COLO829 (cell line): ENCODE data around the gene DGCR8.

Experiments
- DNase-seq: peaks from one replicate; pipeline ENCODE4 v3.0.0; 2012; ENCODE audit warnings: low spot score

The DGCR8 gene

DNA sequence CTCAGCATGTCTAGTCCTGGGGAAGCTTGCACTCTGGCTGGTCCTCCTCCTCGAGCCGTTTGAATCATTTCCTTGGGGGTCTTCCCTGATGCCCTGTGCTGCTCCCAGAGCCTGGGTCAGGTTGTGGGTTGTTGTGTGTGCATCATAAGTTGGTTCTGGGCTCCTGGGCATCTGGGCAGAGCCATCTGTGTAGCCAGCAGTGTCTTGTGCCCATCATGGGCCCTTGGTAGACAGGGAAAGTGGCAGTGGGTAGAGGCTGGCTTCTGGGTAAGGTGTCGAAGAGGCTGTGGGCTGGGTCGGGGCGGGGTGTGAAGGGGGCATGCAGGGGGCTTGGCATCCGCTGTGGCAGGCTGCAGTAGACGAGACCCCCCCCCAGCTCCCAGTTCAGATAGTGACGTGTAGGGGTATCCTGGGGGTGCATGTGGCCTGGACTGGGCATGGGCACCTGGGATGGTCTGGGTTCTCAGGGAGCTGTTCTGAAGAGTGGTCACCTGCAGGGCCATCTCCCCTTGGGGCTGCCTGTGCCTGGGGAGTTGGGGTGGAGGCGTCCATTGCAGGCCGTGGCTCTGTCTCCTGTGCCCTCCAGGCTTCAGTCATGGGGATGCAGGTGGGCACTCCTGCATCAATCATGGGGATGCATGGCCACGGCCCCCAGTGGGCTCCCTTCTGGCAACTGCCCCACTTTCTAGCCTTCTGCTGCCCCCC is 44.2 kb downstream of the DGCR8 start:
- no peak for DNase-seq

DNA sequence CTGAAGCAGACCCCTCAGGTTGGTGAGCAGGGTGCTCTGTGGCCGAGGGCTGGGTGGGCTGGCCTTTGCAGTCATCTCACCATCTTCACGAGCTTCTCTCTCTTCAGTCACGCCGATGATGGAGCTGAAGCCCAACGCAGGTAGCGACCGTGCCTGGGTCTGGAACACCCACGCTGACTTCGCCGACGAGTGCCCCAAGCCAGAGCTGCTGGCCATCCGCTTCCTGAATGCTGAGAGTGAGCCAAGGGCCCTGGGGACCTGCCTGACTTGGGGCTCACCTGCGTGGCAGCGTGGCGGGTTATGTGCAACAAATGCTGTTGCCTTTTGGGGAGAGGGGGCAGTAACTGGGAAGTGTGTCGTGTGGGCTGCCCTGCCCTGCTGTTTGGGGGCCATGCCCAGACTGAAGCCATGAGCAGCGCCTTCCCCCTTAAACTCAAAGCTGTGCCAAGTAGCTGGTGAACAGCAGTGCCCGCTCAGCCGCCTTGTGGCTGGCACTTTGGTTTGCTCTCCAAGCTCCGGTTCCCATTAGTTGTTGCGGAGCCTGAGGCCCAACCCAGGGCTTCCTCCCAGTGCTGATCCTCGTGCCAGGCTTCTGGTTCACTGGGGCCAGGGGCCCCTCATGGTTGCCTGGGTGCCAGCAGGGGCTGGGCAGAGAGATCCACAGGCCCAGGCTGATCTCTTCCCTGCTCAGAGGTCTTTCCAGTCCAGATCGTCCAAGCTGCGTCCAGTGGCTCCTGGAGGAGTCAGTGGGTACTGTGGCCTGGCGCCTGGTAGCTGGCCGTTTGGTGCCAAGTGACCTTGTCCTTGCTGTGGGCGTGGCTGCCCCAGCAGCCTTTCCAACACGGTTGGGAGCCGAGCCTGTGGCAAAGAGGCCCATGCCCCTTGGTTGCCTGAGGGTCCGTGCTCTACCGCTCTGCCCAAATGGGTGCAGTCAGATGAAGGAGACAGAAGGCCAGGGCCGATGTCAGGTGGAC is 45.4 kb downstream of the DGCR8 start:
- DNase-seq = no peak

DNA sequence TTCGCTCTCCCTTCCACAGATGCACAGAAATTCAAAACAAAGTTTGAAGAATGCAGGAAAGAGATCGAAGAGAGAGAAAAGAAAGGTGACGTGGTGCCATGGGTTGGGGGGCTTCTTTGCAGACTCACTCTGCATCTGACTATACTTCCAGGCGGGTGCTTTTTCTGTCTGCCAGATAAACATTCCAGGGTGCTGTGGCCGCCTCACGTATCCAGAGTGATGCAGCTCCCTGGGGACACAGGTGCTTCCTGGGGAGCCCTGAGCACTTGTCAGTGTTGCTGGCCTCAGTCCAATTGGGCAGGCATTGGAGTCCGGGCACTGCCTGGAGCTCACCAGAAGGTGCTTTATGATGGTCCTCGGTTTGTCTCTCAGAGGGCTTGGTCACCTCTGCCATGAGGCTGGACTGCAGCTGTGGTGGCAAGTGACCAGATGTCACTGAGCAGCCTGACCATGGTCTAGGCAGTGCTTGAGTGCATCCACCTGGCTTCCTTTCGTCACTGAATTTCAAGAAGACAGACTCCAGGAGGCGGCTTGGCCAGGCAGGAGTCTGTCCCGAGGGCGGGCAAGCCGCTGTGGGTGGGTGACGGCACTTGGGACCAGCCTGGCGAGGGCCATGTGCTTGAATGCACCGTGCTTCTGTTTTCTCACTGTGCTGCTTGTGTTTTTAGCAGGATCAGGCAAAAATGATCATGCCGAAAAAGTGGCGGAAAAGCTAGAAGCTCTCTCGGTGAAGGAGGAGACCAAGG is 46.4 kb downstream of the DGCR8 start:
- no peak for DNase-seq

DNA sequence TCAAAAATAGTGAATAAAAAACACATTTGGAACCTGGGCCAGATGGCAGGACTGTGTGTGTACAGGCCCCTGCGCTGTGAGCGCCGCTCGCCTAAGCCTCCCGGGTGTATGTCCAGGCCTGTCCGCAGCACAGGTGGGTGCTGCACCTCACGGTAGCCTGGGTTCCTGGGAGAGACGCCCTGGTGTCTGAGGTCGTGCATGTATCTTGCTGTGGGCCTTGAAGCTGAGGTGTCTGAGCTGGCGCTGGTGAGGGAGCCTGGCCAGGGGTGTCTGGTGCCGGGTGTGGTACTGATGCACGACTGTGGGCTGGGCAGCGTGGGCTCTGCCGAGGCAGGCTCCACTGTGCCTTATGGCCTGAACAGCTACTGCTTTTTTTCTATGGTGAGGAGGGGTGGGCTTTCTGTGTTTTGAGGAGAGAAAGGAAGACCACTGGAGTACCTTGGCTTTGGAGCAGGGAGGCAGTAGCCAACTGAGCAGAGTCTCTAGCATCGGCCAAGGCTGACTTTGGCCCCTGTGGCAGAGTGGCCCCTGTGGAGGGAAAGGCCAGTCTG is 47.4 kb downstream of the DGCR8 start:
- no peak for DNase-seq

DNA sequence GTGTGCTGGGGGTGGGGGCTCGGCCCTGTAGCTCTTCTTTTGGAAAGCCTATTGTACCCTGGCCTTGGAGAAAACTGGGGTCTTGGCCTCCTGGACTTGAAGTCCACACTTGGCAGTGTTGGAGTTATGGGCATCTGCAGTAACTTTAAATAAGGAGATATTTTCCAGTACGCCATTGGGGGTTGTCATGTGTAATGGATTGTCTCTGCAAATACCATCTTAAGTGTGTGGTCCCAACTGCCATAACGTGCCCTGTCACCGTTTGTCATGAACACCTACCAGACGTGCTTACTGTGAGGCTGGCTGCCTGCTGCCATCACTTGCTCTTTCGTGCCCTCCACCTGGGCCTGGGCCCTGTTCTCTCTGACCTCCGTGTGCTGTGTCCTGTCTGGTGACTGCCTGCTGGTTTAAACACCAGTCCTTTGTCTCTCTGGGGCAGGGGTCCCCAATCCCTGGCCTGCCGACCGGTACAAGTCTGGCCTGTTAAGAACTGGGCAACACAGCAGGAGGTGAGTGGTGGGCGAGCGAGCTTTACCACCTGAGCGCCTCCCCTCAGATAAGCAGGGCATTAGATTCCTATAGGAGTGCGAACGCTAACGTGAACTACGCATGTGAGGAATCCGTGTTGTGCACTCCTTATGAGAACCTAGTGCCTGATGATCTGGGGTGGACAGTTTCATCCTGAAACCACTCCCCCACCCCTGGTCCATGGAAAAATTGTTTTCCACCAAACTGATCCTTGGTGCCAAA is 48.0 kb downstream of the DGCR8 start:
- DNase-seq = no peak

DNA sequence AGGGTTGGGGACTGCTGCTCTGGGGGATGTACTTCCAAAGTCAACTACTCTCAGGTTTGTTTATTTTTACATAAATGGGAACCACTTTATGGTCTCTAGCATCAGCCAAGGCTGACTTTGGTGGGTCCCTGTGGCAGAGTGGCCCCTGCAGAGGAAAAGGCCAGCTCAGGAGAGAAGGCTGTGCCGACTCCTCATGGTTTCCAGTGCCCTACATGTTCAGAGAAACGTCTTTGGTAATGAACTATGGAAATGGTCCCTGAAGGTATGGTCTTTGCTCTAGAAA is 48.5 kb downstream of the DGCR8 start:
- no peak for DNase-seq

DNA sequence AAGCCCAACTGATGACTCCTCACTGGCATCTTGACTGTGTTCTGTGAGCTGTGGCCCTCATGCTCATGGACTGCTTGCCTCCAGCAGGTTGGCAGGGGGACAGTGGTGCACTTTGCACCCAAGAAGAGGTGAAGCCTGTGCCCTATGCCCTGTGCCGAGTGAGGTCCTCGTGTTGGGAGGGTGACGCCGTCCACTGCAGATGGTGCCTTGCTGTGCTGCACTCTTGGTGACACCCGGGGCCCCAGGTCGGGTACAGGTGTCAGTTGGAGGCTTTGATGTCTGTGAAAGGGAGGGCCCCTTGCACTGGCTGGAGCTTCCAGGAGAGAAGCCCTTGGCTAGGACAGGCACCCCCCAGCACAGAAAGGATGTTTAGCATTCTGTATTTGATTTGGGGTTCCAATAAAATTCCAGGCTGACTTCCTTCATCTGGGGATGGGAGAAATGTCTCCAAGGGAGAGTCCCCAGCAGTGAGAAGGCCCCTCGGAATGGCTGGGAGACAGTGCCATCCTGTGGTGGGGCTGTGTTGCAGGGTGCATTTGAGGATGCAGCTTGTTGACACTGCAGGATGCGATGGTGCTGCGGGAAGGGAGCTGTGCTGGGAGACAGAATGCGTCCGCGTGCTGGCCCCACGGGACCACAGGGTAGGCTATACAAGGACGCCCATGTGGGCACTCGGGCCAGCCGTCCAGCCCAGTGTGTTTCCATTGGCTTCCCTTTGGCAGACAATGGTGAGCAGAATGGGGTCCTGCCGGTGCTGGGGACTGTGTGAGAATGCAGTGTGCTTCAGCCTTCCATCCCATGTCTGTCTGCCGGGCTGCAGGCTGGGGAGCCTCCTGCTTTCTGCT is 49.1 kb downstream of the DGCR8 start:
- DNase-seq = no peak

DNA sequence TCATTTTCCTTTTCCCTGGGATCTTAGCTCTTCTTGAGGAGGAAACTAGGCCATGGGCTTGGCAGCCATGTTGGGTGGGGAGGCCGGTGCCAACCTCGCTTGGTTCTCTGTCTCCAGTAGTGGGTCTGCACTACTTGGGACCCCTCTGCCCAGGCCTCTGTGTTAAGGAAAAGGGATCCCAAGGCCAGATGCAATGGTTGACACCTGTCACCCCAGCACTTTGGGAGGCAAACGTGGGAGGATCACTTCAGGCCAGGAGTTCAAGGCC is 49.6 kb downstream of the DGCR8 start:
- no peak for DNase-seq

DNA sequence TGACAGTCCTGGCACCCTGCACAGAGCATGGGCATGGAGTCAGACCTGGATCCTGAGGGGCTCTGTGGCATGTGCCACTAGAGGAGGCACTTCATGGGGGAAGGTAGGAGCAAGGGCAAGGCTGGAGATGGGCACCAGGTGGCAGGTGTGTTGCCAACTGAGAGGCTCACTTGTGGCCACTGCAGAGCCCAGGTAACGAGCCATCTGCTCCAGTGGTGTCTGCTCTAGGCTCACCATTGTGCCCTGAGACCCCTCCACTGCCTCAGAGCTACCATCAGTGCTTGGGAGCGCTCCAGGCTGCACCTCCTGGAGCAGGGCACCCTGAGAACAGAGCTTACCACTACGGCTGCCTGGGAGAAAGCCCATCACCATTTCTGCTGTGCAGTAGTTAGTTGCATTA is 50.3 kb downstream of the DGCR8 start:
- no peak for DNase-seq

DNA sequence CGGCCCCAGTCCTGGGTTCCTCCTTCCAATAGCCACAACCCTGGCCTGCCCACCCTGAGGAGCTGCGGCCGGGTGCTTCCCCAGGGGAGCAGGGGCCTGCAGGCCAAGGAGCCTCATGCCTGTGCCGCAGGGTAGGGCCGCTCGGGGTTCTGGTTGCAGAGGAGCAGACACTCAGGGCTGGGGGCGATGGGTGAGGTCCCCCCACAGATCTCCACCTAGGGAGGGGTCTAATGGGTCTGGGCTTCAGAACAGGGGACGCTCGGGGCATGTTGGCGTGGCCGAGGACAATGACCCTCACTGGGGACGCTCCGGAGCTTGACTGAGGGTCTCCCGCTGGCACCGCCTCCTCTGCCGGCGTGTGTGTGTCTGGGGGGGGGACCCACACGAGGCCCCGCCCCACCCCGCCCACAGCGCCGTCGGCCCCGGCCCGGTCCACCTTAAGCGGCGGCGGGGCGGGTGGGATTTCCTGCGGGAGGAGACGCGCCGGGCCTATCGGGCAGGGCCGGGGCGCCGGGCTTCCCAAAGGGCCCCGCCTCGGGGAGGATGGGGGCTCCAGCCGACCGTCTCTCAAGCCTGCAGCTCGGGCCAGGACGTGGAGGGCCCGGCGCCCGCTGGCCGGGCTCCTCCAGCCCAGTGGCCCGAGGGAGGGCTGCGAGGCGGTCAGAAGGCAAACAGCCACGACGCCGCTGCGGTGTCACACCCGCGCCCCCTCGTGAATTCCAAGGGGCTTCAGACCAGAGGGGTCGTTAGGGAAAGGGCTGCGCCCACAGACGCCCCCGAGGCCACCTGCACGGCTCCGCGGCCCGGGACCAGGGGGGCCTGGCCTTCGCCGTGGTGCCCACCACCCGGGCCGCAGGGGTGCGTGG is 50.9 kb downstream of the DGCR8 start:
- no peak for DNase-seq

DNA sequence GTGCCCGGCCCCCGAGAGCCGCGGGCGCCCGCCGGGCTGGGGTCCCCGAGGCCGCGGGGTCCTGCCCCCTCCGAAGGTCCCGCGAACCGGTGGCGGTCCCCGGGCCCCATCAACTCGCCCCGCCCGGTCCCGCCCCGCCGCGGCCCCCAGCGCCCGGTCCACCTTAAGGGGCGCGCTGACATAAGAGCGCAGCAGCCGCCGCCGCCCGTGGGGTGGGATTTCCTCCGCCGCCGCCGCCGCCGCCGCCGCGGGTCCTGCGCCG is 51.5 kb downstream of the DGCR8 start, which contains the start of gene ZDHHC8:
ZDHHC8 (plus strand) TSS at position 208 of the 262 bp plus-strand sequence. CDS start 144 bp downstream, outside the sequence.
- no peak for DNase-seq

DNA sequence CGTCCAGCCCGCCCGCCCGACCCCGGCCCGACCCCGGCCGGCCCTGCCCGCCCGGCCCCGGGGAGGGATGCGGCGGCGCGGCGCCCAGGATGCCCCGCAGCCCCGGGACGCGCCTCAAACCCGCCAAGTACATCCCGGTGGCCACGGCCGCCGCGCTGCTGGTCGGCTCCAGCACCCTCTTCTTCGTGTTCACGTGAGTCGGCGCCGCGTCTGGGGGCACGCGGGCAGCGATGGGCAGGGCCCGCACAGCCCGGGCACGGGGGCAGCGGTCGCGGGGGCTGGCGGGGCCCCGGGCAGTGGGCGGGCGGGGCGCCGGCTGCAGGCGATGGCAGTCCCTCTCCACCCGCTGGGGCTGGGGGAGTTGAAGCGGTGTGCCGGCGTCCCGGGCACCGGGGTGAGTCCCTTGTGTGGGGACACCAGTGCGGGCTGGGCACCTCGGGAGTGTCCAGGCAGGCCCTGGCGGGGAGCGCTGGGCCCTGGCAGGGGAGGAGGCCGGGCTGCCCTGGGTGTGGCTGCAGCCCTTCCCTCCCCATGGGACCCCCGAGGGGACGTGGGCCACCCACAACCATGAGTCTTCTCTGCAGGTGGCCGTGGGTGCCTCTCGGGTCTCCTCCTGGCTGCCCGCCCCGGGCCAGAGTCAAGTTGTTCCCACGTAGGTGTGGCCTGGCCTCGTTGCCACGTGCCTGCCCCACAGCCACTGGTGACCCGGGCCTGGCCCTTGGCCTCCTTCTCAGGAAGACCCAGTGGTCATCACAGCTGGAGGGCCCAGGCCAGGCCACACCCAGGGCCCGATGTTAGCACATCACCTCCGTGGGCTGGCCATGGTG is 52.0 kb downstream of the DGCR8 start:
- no peak for DNase-seq

DNA sequence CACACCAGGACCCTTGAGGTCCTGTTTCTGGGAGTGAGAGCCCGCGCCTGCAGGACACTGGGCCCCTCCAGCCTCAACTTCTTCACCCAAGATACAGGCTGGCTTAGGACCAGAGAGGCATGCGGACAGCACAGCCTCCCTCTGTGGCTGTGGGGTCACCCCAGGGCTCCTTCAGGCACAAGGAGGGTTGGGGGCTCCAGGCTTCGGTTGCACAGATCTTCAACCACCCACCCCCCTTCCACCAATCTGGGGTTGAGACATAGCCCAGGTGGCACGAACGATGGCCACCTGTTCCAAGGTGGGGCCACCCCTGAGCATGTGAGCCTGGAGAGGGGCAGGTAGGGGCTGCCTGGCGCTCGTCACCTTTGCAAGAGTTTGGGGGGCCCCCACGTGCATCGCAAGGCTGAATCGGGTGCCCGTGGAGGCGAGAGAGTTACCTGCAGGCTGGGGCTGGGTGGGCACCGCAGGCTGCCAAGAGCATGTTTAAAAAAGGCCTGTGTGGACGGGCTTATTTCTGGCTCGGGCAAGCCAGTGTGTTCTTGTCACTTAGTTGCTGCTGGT is 52.7 kb downstream of the DGCR8 start:
- no peak for DNase-seq

DNA sequence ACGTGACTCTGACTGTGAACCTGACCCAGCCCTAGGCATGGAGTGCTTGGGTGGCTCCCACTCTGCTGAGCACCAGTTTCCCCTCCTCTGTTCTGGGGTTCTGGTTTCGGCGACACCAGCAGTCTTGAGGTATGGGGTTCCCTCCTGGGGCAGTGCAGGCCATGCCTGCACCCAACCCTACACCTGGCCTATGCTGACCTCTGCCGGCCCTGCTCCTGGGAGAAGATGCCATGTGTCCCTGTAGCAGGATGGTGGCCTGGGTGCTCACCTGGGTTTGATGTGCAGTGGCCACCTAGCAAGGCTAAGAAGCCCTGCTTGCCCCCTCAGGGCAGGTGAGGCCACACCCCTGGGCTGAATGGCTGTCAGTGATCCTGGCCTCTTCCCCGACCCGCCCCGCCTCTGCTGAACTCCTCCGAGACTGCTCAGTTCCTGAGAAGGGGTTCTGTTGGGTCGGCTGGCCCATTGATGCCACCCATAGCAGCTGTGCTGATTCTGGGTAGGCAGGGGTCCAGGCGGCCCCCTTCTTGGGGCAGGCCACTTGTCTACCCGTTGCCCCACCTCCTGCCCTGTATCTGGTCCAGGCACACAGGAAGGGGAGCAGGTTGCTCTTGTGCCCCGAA is 54.0 kb downstream of the DGCR8 start:
- no peak for DNase-seq

DNA sequence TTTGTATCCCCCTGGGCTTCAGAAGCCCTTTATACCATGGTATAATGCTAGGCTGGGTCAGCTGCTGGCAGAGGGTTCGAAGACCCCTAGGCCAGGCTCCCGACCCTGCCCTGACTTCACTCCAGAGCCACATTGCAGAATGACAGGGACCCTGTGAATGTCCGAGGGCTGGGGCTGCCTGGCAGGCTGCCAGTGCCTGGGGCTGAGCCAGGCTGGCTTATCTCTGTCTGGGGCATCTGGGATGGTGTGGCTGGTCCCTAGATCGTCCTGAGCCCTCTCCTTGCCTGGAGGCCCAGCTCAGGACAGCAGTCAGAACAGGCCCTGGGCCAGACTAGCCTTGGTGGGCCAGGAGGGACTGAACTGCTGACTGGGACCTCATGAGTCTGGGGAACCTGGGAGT is 55.2 kb downstream of the DGCR8 start:
- DNase-seq = no peak

DNA sequence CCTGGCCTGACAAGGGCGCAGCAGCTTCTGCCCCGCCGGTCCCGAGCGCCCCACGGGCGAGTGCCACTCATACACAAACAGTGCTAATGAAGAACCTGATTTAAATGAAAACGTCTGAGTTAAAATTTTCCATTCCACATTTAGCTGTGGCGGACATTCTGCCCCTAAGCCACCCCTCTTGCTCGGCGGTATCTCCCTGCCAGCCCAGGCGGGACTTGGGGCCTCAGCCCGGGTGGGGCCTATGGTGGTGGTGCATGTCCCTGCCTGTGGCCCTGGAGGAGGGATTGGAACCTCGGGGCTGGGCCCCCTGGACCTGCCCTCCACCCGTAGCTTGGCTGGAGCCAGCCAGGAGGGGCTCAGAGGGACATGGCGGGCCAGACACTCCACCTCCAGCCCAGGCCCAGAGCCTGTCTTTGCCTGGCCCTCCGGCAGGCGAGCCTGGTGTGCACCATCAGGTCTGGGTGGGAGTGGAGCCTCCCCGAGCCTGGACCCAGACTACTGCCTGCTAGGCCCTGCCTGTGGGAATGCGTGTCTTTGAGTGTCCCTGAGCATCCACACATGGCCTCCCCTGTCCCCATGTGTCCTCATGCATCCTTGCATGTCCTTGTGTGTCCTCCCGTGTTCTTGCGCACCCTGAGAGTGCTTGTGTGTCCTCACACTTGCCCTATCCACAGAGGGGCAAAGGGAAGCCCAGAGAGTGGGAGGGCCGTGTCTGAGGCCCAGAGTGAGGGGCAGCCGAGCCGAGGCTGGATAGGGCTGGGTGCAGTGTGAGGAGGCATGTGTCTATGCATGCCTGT is 56.0 kb downstream of the DGCR8 start:
- DNase-seq = no peak

DNA sequence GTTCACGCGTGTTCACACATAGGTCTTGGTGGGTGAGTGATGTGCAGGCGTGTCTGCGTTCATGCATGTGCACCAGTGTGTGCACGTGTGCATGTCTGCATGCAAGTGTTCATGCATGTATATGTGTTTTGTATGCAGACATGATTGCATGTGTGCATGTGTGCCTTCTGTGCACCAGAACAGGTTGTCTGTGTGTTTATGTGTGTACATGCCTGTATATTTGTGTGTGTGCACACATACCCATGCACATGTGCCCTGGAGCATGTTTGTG is 56.5 kb downstream of the DGCR8 start:
- DNase-seq = no peak

DNA sequence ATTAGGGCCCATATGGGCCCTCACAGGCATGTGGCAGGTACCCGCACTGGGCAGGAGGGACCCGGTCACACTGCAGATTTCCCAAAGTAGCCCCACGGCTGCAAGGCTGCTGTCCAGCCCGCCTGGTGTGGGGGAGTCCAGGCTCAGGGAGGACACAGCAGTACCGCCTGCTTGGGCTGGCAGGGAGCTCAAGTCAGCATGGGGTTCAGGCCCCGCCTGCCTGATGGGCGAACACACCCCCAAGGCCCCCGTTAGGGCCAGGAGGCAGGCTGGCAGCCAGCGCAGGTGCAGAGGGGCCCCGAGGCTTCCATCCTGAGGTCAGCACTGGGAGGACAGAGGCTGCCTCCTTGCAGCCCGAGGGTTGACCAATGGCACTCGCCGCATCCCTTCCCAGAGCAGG is 57.1 kb downstream of the DGCR8 start:
- no peak for DNase-seq
